Sciatic nerve (tissue), 2 donors: ENCODE measurements around the gene ANKMY1. TPM values are rescaled to one million over a fixed set of nuclear protein-coding genes. Genes with fewer than 3 reads are reported as not detected.

Source experiments
- ATAC-seq: fragments of 200-7000 bp; cut with Tn5 transposase; one replicate; pipeline ENCODE4 v1.9.1; 2020; ENCODE audit warnings: mild to moderate bottlenecking, moderate library complexity
- DNase-seq: peaks from one replicate; pipeline ENCODE4 v3.0.0-alpha.2; 2020; ENCODE audit warnings: low spot score
- intact Hi-C: fragments of 100-400 bp; cut with DNase I; formaldehyde crosslinking; loops from one replicate; pipeline ENCODE4 v1.14.2; 2022
- total RNA-seq: library from RNA; stranded (reverse); fragmentation: NEBNext Ultra II Directional; extraction: Animal tissue kit (Norgen Biotek cat#: 25700); gene quantifications from one replicate; pipeline ENCODE4 v1.2.1, GENCODE V29; 2021
- donor health status: DM: no; HTN: no; CAD: no.
- donor health status: DM: no; HTN: no; CAD: no.

Gene ANKMY1, protein sequence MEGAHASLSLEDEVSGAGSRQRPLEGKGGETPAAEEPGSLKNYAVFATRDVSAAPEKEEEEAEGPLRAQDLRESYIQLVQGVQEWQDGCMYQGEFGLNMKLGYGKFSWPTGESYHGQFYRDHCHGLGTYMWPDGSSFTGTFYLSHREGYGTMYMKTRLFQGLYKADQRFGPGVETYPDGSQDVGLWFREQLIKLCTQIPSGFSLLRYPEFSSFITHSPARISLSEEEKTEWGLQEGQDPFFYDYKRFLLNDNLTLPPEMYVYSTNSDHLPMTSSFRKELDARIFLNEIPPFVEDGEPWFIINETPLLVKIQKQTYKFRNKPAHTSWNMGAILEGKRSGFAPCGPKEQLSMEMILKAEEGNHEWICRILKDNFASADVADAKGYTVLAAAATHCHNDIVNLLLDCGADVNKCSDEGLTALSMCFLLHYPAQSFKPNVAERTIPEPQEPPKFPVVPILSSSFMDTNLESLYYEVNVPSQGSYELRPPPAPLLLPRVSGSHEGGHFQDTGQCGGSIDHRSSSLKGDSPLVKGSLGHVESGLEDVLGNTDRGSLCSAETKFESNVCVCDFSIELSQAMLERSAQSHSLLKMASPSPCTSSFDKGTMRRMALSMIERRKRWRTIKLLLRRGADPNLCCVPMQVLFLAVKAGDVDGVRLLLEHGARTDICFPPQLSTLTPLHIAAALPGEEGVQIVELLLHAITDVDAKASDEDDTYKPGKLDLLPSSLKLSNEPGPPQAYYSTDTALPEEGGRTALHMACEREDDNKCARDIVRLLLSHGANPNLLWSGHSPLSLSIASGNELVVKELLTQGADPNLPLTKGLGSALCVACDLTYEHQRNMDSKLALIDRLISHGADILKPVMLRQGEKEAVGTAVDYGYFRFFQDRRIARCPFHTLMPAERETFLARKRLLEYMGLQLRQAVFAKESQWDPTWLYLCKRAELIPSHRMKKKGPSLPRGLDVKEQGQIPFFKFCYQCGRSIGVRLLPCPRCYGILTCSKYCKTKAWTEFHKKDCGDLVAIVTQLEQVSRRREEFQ
- total RNA-seq: 30.7 TPM

DNA sequence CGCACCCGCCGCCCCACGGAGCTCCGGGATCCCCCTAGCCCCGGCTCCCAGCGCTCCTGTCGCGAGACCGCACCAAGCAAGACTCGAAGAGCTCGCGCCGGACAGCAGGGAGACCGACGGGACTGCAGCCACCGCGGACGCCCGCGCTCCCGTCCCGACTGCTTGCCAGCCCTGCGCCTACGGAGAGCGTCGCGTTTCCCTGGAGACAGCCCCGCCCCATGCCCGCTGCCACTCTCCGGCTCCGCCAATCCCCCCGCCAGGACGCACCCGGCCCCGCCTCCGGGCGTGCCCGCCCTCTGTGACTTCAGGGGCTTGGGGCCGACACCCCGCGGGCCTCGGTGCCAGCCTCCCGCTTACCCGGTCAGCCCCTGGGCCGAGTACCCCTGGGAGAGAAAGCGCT lies at the start of gene ANKMY1:
Gene ANKMY1, minus strand, starts transcription at position 181 of the 400 bp plus-strand sequence. CDS start 653 bp downstream, outside the sequence.
- ATAC-seq (no peak), DNase-seq (peak; percentile 77)
- intact Hi-C loops: no loop called here

DNA sequence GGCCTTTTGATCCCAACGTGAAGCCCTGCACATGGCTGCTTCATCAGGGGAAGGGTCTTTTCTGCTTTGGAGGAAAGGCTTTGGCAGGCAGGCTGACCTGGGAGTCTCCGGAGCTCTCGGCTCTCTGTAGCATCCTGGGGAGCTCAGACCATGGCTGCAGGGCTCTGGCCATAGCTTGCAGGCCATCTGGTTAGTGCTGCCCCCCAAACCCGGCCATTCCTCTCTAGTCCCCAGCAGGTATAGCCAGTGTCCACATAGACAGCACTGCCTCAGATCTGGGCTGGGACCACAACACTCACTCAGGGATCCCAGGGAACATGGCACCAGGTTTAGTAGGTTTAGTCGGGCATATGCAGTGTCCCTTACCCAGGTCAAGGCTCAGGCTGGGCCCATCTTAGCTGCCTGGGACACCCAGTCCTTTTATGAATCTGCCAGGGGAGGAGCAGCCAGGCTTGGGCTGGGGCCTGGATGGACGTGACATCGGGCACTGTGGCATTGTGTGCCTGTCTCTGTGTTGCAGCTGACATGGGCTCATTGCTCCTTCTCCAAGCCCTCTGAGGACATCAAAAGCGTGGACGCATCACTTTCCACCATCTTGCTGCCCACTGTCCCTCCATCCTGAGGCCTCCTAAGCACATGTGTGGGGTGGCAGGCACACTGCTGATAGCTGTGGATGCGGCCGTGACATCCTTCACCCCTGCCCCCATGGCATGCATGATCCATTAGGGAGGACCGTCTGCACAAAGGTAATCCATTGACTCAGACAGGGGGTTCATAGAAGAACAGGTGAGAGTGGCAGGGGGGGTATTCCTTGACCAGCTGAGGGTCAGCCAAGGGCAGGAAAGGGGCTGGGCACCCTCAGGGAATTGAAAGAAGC lies 48.3 kb upstream of the ANKMY1 start:
- intact Hi-C loops: no loop called here
- DNase-seq (peak; percentile 47), ATAC-seq (no peak)

DNA sequence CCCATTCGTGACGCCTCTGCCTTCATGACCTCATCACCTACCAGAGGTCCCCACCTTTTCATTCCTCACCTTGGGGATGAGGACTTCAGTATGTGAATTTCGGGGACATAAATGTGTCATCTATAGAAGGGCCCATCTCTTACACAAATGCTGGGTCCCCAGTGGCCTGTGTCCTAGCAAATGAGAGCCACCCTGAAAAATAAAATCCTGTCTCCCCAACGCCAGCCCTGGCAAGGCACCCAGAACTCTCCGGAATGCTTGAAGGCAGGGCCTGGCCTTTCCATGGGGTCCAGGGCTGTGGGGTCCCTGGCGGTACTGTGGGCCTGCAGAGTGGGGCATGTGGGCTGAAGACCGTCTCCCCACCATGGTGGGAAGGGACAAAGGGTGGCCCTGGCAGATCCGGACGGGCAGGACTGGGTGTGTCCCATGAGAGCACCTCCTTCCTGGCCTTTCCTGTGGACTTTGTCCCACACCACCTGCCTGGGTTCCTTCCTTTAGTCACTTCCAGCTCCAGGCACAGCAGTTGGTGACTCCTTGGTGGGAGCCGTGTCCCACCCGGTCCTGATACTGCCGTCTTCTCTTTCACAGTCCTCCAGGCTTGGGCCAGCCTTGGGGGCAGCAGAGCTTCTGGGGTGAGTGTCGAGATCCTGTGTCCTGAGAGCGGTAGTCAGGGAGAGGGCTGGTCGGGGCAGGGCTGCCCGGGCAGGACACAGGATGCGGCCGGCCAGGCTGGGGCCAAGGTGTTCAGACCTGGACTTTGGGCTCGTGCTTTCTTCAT lies 47.3 kb upstream of the ANKMY1 start:
- intact Hi-C loops: no loop called here
- peak; percentile 47 for DNase-seq
- ATAC-seq: no peak

DNA sequence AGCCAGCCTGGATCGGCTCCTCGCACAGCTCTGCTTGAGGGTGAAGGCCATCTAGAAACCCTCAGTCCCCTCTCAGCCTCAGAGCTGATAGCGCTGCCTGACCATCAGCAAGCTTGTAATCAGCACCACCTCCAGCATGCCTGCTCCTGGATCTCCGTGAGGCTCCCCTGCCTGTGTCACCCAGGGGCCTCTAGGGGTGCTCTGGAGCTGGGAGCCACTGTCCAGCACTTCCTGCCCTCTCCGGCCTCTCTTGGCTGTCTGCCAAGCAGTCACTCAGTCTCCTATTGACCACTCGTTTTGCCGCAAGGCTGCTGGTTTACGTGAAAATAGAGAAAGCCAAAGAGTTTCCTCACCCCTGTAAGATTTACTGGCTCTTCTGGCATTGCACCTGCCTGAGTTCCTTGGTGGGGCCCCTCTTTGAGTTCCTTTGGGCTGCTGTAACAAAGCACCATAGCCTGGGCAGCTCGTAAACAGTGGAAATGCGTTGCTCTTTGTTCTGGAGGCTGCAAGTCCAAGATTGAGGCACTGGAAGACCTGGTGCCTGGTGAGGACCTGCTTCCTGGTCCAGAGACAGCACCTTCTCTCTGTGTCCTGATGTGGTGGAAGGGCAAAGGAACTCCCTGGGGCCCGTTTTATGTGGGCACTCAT lies 46.6 kb upstream of the ANKMY1 start:
- ATAC-seq (peak; percentile 87), DNase-seq (peak; percentile 92)
- intact Hi-C loops: no loop called here

DNA sequence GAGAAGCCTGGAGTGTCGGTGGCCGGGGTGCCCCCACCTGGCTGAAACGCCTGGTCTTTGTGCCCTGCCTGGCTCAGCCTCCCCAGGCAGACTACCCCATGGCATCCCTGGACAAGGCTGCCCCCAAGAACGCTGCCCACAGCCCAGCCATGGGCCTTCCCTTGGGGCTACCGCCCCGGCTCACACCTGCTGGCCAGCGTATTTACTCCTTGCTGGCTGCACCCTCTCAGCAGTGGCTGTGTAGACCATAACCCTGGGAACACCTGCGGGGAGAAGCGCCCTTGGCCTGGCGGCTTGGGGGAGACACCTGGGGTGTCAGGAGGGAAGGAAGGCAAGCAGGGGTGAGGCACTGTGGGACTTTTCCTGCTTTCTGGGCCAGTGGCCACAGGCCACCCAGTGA lies 46.1 kb upstream of the ANKMY1 start:
- ATAC-seq (peak; percentile 6), DNase-seq (peak; percentile 50)
- intact Hi-C loops: no loop called here

DNA sequence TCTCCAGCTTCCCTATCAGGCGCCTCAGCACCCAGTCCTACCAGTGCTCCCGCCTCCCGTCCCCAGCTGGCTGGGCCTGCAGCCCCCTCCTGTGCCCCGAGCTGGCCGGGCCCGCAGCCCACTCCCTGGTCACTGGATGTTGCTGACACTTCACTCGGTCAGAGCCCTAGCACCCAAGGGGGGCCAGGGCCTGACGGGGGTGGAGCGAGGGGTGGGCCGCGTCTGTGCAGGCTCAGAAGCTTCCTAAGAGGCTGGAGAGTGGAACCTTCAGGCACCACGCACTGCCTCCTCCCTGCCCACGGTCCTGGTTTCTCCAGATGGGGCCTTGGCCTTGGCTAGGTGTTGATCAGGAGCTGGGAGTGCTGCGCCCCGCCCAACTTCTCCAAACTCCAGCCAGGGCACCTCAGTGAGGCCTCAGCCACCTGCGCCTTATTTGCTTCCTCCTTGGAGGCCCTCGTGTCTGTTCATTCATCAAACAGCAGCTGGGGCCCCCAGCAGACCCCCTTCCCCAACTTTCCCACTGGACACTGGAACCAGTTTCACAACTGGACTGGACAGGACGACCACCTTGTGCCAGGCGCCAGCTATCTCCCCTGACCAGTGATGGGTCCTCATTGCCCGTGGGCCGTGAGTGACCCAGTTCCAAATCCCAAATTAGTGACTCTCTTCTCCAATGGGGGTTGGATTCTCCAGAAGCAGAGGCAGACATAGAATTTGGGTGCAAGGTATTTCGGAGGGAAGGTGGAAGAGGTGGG lies 45.5 kb upstream of the ANKMY1 start:
- ATAC-seq (no peak), DNase-seq (peak; percentile 45)
- intact Hi-C loops: no loop called here

DNA sequence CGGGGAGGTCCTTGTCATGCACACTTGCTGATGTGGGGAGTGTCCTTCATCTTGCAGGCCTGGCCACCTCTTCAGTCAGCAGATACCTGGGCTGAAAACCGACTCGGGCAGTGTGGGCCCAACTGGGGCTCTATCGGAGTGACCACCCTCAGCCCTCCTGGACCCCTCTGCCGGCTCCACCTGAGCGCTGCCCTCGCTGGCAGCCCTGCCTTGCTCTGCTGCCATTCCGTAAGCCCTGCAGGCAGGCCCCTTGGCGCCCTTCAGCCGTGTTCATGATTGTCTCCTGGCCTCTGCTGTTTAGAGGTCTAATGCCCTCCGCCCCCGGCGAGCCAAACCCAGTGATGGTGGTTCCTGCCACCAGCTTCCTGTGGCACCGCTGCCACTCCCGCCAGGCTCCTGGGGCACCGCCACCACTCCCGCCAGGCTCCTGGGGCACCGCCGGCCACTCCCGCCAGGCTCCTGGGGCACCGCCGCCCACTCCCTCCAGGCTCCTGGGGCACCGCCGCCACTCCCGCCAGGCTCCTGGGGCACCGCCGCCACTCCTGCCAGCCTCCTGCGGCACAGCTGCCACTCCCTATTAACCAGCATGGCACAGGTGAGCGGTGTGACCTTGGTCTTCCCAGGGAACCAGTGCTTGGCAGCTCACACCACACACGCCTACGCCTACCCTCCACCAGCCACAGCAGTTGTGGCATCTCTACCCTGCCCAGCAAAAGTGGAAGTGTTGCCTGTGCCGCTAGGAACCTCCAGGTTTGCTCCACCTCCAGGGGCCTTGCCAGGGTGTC lies 44.7 kb upstream of the ANKMY1 start:
- ATAC-seq (no peak), DNase-seq (peak; percentile 53)
- intact Hi-C loops: no loop called here

DNA sequence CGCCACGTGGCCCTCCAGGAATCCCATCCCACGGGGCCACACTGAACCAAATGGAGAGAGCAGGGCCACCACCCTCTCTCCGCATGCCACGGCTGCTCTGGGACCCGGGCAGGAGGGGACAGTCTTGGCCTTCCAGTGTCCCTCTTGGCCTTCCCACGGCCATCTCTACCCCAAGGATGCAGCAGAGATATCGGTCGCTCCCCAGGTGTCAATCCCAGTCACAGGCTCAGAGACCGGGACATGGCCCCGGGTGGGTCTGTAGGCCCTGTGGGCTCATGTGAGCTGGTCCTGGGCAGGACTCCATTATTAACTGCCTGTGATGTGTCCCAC lies 44.0 kb upstream of the ANKMY1 start:
- intact Hi-C loops: no loop called here
- peak; percentile 49 for DNase-seq
- ATAC-seq: no peak

DNA sequence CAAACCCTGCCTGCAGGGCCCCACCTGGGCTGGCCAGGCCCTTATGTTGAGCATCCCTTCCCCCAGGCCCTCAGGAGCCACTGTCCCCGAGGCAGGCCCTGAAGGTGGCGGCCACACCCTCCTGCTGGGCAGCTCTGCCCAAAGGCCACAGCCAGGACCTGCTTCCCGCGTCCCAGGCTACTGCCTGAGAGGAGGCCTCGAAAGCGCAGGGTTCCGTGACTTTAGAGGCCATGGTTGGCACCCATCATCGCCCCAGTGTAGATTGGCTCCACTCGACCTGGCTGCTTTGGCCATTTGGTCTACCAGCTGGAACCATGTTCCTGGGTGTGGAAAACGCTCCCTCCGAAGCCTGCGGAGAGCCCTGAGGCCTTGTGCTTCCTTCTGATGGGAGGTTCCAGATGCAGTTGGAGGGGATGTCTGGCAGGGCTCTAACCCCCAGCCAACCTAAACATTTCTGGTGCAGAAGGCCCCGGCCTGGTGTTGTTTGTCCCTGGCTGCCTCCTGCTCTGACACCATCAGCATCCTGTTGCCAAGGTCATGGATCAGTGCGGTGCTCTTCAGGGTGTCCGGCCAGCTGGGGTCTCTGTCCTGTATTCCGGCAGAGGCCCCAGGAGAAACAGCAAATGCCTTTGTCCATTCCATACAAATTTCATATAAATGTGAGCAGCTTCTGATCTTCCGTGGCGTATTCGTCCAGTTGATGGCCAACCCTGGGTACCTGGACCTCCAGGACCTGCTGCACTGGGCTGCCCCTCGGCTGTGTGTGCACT lies 43.5 kb upstream of the ANKMY1 start:
- DNase-seq (peak; percentile 52), ATAC-seq (no peak)
- intact Hi-C loops: no loop called here

DNA sequence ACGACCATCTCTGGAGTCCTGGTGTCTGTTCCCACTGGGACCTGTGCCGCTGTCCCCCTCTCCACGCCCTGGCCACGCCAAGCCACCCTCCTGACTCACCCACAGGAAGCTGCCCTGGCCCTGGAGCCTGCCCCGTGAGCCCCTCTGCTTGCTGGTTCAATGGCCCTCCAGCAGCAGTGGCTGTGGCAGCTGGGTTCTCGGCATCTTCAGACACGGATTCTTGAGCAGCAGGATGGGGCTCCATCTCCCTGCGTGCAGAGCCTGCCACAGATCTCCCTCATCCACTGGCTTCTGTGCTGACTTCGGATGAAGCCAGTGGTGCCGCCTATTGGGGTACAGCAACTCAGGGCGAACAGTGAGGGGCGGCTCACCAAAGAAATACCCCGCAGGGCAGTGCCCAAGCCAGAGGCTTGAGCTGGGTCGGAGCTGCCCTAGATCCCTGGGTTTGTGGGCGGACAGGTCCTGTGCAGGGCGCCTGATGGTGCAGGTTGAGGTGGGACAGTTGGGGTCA lies 42.7 kb upstream of the ANKMY1 start:
- intact Hi-C loops: no loop called here
- DNase-seq (peak; percentile 47), ATAC-seq (no peak)

DNA sequence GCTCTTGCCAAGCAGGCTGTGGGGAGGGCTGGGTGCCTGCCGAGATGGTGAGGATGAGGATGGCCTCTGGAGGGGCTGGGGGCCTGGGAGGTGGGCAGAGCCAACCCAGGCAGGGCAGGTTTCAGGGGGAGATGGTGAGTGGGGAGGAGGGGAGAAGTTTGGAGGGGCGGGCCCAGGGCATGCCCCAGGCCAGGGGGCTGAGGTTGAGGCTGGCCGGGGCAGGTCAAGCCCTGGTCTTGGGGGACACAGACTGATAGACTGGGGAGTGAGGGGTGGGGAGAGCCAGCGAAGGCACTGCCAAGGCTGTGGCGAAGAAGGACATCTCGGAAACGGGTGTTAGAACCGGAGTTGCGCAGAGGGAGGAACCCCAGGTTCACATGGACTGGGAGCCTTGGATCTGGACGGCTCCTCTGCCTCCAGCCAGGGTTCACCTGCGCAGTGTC lies 41.4 kb upstream of the ANKMY1 start:
- intact Hi-C loops: no loop called here
- no peak for ATAC-seq
- peak; percentile 49 for DNase-seq

DNA sequence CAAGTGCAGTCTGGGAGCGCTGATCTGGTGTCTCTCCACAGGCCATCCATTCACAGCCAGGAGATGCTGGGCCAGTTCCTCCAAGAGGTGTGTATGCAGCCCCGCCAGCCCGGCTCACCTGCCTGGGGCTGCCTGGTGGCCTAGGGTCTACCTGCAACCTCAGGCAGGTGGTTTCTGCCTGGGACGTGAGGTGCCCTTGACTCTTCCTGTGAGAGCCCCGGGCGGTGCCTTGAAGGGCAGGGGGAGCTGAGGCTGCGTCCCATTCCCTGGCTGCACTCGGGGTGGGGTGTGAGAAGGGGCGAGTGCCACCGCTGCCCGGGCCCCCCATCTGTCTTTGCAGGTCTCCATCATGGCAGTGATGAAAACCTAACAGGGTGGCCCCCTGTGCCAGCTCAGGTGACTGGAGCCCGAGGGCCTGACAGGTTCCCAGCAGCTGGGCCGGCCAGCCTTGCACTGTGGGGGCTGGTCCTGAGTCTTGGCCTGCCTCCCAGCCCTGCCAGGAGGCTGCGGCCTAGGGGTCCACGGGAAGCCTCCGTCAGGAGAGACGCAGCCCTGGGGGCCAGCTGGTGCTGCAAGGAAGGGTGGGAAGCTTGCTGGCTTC lies 40.6 kb upstream of the ANKMY1 start:
- DNase-seq (peak; percentile 43), ATAC-seq (no peak)
- intact Hi-C loops: no loop called here

DNA sequence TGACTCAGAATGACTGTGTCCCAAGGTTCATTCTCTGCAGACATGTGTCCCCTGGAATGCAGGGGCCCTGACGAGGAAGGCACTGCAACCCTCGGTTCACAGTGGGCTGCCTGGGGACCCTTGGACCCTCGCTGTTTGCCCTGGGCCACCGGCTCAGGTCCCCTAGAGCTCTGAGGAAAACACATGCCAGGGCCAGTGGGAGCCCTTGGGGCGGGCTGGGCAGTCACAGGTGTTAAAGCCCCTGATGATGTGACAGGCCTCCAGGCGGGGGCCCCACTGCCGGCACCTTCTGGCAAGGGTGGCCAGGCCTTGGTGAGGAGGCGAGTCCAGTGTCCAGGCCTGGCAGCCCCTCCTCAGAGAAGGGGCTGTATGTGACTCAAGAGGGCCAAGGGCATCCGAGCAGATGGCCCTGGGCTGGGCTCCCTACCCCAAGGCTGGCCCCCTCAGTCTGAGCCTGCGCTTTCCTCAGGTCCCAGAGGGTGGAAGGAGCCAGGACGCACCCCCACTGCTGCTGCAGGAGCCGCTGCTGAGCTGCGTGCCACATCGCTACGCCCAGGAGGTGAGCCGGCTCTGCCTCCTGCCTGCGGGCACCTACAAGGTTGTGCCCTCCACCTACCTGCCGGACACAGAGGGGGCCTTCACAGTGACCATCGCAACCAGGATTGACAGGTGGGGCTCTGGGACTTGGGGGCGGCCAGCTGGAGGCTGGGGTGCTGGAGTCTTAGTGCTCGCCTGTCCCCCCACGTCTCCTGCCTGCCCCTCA lies 39.8 kb upstream of the ANKMY1 start:
- no peak for ATAC-seq
- peak; percentile 45 for DNase-seq
- intact Hi-C loops: no loop called here

DNA sequence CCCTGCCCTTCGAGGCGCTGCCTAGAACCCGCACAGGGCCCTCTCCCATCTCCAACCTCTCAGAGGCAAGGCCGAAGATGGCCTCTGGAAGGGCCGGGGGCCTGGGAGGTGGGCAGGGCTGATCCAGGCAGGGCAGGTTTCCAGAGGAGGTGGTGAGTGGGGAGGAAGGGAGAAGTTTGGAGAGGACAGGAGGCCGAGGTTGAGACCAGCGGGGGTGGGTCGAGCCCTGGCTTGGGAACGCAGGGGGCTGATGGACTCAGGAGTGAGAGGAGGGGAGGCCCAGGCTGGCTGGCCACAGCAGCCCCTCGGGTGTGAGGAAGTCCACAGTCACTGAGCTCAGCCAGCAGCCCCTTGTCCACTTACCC lies 39.2 kb upstream of the ANKMY1 start:
- DNase-seq (peak; percentile 50), ATAC-seq (no peak)
- intact Hi-C loops: no loop called here
